Muscle layer of duodenum (tissue), 2 donors: ENCODE measurements around the gene SLAMF1.
"Not testable (repeated sequence)": the region's sequence is repeated elsewhere in the genome, so short reads cannot be mapped to it uniquely, and the experiment has no call there.

ENCODE experiments used
- H3K27ac ChIP-seq: one replicate; pipeline ENCODE4 v1.7.0; 2013; ENCODE audit warnings: mild to moderate bottlenecking, low read length
- H3K27me3 ChIP-seq: one replicate; pipeline ENCODE4 v1.7.0; 2013; ENCODE audit warnings: low read depth, mild to moderate bottlenecking, control low read depth, low read length
- H3K36me3 ChIP-seq, 2 donors: one replicate each; pipeline ENCODE4 v1.7.0; 2013; ENCODE audit warnings: low read length in 2 of 2, control low read depth in 1 of 2, mild to moderate bottlenecking in 1 of 2; ENCODE audit not compliant: insufficient read depth in 2 of 2, control insufficient read depth in 1 of 2
- H3K4me1 ChIP-seq, 2 donors: one replicate each; pipeline ENCODE4 v1.7.0; 2013; ENCODE audit warnings: low read length in 2 of 2, mild to moderate bottlenecking in 2 of 2, control low read depth in 1 of 2, moderate library complexity in 1 of 2; ENCODE audit not compliant: insufficient read depth in 2 of 2, control insufficient read depth in 1 of 2
- H3K4me3 ChIP-seq, 2 donors: one replicate each; pipeline ENCODE4 v1.7.0; 2013; ENCODE audit warnings: low read length in 2 of 2, low read depth in 1 of 2, mild to moderate bottlenecking in 1 of 2
- H3K9me3 ChIP-seq, 2 donors: one replicate each; pipeline ENCODE4 v1.7.0; 2013; ENCODE audit warnings: low read length in 2 of 2, control low read depth in 1 of 2, mild to moderate bottlenecking in 1 of 2; ENCODE audit not compliant: control insufficient read depth in 1 of 2
- donor health status: healthy.

SLAMF1 gene

GRCh38 chr1:160563230-160563629 is 83.6 kb downstream of the SLAMF1 start:
- not testable (repeated sequence) for H3K27ac ChIP-seq, H3K27me3 ChIP-seq, H3K36me3 ChIP-seq, H3K9me3 ChIP-seq, H3K4me1 ChIP-seq, H3K4me3 ChIP-seq

GRCh38 chr1:160562745-160563144 is 84.1 kb downstream of the SLAMF1 start:
- not testable (repeated sequence) for H3K9me3 ChIP-seq, H3K27me3 ChIP-seq, H3K4me3 ChIP-seq, H3K36me3 ChIP-seq, H3K27ac ChIP-seq, H3K4me1 ChIP-seq

GRCh38 chr1:160560806-160561205 is 86.0 kb downstream of the SLAMF1 start:
- H3K36me3 ChIP-seq: no peaks in the 10 kb centered on the region
- H3K27ac ChIP-seq: no peak overlapping the region
- no peaks in the 10 kb centered on the region for H3K9me3 ChIP-seq
- H3K4me1 ChIP-seq: no peaks in the 10 kb centered on the region
- no peak overlapping the region for H3K4me3 ChIP-seq
- no peaks in the 10 kb centered on the region for H3K27me3 ChIP-seq

- Histone ChIP-seq H3K36me3 (no peaks in the 10 kb centered on the region), H3K4me1 (no peaks in the 10 kb centered on the region), H3K27ac (no peak overlapping the region), H3K9me3 (no peaks in the 10 kb centered on the region), H3K4me3 (no peak overlapping the region), H3K27me3 (no peaks in the 10 kb centered on the region)
Observed at GRCh38 chr1:160560045-160560705, 86.7 kb downstream of the SLAMF1 start.

GRCh38 chr1:160559437-160559836 is 87.4 kb downstream of the SLAMF1 start:
- H3K36me3 ChIP-seq, H3K4me1 ChIP-seq, H3K27ac ChIP-seq, H3K4me3 ChIP-seq, H3K9me3 ChIP-seq, H3K27me3 ChIP-seq: not testable (repeated sequence)

GRCh38 chr1:160558660-160559380 is 88.0 kb downstream of the SLAMF1 start:
- Histone ChIP-seq H3K36me3 (no peaks in the 10 kb centered on the region), H3K4me3 (no peak overlapping the region), H3K9me3 (no peaks in the 10 kb centered on the region), H3K27me3 (no peaks in the 10 kb centered on the region), H3K4me1 (no peaks in the 10 kb centered on the region), H3K27ac (no peak overlapping the region)
